LHCN-M2 (cell line): ENCODE data around the gene MLXIPL. TPM values are rescaled to one million over a fixed set of nuclear protein-coding genes. Genes with fewer than 3 reads are reported as not detected.
"Not testable (repeated sequence)": the region's sequence is repeated elsewhere in the genome, so short reads cannot be mapped to it uniquely, and the experiment has no call there.

ENCODE experiments used
- DNase-seq: peaks from one replicate; pipeline ENCODE4 v3.0.0-alpha.2; 2012; ENCODE audit warnings: low read depth
- total RNA-seq: library from RNA; depleted of rRNA; stranded (reverse); fragments of >200 nt; gene quantifications from 2 replicates; pipeline ENCODE4 v1.2.3, GENCODE V29; 2014

The MLXIPL gene
- total RNA-seq, 1 experiment from 2014 or later: 0.63 TPM

DNA sequence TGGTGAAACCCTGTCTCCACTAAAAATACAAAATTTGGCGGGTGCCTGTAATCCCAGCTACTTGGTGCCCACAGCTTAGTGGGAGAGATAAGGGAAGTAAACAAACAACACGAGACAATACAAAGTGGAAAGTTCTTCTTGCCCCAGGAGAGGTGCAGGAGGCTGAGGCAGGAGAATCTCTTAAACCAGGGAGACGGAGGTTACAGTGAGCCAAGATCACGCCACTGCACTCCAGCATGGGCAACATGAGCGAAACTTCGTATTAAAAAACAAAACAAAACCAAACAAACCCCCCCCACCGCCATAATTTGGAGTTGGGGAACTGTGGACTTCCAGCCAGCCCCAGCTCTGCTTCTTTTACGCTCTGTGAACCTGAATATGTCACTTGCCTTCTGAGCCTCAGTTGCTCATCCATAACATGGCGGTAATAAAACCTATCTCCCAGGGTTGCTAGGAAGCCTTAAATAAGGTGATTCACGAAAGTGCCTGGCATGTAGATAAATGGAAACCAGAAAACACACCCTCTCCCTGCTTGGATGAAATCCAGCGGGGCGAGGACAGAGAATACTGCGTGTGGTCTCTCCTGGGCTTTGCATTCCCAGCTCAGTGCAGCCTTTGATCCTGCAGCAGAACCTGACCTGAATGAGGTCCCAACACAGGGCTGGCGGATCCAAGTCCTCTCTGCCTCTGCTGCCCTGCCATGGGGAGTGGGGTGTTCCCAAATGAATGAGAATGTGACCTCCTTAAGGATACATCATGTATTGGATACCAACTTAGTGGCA is 10.2 kb downstream of the MLXIPL start:
- DNase-seq: no peak

DNA sequence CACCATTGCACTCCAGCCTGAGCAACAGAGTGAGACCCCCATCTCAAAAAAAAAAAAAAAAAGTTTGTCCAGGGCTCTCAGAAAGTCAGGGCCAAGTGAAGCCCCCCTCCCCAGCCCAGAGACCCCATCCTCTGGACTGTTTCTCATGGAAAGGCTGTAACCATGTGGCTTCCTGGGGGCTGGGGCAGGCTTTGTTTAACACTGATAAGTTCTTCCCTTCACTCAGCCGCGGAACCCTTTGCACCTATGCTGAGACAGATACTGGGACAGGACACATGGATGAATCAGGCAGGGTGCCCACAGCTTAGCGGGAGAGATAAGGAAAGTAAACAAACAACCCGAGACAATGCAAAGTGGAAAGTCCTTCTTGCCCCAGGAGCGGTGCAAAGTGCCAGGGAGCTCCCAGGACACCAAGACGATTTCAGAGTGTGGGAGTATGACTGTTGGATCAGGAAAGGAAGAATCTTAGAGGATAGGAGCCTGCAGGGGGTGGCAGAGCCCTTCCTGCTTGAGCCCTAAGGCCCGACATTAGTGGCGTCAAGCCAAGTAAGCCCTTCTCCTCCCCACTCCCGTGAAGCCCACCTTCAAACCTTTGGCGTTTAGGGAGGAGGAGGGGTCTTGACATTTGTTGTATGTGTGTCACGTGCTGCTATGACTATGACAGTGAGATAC is 11.6 kb downstream of the MLXIPL start:
- DNase-seq: peak; percentile 41

DNA sequence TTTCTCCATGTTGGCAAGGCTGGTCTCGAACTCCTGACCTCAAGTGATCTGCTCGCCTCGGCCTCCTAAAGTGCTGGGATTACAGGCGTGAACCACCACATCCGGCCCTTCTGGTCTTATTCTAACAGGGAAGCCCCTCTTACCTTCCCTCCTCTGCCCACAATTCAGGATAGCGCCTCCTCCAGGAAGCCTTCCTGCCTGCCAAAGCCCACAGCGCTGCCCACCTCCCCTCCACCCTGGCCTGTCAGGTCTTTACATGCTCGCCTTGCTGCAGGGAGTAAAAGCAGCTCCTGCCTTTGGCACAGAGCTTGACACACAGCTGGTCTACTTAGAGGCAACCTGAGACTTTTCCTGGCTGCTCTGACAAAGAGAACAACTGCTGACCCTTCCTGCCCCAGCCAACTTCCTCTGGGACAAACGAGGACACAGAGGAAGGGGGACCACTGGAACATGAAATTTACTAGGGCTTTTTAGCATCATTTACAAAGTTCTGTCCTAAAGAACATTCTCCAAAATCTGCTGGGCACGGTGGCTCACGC is 13.2 kb downstream of the MLXIPL start:
- DNase-seq: peak; percentile 44

DNA sequence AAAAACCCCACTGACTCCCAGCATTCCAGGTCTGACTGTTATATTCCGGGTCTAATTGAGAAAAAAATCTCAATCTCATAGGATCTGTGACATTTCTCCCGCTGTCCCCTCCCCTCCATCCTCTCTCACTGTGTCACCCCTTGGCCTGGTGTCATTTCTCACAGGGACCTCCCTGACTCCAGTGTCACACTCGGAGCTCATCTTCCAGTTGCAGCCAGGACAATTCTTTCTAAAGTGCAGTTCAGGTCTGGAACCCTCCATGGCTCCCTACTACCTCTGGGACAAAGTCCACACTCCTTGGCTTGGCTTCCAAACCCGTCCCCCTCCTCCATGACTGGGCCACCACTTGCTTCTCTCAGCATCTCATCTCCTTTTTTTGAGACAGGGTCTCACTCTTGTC is 14.2 kb downstream of the MLXIPL start:
- no peak for DNase-seq

DNA sequence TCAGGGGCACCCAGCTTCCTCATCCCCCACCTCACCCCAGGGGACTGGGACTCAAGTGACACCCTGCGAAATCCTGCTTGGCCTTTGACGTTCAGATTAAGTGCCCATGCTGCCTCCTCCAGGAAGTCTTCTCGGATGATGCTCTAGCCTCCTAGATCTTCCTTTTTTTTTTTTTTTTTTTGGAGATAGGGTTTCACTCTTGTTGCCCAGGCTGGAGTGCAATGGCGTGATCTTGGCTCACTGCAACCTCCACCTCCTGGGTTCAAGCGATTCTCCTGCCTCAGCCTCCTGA is 16.7 kb downstream of the MLXIPL start:
- DNase-seq: not testable (repeated sequence)

DNA sequence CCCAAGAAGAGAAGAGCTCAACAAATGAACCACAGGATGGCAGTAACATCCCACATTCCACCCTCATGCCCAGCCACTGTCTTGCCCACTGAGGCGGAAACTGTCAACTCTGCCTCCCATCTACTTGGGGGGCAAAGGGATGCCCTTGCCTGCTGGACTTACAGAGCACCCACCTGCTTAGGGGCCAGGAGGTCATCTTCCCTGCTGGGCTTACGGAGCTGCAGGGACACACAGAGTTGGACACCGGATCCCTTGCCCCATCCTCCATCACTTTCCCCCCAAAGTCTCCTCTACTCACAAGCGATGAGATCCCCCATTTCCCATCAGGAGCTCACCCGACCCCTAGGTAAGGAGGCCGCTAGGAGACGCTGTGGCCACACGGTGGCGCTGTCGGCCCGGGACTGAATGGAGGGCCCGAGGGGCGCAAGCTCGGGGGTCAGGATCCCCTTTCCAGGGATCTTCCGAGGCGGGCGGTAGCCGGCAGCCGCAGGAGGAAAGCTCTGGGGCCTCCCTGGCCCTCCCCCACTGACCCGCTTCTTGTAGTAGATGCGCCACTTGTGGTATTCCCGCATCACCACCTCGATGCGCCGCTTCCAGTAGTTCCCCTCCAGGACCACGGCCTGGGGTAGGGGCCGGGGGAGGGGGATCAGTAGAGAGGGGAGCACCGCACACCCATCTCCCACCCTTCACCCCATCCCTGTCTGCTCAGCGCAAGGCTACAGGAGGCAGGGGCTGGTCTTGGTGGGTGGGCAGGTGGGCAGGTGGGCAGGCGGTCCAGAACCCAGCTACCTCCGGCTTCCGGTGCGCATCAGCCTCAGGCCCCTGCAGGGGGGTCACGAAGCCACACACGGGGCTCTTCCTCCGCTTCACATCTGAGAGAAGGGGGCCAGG is 17.3 kb downstream of the MLXIPL start:
- peak; percentile 45 for DNase-seq

DNA sequence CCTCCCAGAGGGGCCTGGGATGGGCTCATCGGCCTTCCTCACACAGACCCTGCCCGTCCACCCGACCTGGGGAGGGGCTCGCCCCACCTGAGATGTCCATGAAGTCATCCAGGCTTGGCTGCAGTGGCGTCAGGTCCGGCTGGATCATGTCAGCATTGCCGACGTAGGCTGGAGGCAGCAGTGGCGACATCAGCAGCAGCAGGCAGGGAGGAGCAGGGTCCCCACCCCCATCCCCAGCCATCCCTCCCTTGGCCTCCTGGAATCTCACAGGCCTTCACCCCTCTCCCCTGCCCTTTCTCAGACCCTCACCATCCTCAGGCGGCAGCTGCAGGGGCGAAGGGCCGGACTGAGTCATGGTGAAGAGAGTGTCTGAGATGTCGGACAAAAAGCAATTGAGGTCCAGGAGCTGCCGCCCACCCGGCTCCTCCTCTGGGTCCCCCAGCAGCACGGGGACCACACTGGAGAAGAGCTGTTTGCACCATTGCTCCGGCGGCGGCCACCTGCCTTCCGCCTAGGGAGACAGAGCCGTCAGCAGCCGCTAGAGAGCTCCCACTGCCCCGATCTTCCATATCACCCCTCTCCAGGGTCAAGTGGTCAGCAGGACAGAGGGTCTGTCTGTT is 18.6 kb downstream of the MLXIPL start:
- DNase-seq: no peak

DNA sequence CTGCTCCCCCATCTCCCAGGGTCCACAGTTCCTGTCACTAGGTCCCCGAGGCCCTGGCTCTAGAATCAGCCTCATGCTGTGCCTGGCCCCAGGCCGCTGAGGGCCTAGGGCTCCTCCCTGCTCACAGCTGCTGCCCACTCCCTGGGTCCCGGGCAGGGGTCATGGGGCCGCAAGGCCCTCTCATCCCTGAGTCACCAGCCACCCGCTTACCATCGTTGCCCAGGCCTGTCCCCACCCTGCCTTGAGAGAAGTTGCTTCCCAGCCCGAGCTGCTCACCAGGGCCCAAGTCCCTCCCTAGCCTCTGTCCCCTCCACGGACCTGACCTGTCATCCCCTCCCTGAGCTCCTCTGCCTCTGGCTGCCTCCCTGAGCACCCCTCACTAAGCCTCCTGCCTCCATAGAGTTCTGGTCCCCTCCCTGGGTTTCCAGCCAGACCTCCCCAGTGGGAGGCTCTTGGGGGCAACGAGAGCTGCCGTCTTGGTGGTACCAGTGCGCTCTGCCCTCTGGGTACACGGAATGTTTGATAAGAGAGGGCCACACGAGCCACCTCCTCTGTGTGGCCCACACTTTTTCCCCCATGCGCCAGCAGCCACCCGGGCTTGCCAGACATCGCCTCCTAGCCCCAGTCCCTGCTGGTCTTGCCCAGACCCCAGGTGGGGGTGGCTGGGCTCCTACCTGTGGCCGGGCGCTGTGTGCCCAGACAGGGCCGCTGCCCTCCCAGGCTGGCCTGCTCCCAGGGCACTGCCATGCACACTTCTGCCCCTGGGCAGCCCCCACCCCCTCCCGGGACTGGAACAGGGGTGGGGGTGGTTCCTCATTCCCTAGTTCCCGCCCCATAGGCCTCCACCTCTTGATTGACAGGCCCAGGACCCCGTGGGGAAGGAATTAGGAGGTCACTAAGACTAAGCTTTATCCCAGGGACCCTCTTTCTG is 21.3 kb downstream of the MLXIPL start:
- peak; percentile 91 for DNase-seq

DNA sequence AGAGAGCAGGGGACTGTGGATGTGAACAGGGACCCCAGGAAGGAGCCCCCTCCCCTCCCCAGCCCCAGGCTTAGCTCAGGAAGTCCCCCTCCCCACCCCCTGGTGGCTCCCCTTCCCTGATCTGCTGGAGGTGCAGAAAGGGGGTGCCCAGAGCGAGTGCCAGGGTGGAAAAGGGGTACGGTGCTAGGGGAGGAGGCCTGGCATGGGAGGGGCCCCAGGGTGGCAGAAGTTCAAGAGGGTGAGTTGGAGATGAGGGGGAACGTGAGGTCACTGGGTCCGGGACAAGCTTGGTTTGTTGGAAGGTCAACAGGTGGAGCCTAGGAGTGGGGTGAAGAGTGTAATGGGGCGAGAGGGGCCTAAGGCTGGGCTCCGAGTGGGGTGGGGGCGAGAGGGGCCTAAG is 24.4 kb downstream of the MLXIPL start:
- no peak for DNase-seq

DNA sequence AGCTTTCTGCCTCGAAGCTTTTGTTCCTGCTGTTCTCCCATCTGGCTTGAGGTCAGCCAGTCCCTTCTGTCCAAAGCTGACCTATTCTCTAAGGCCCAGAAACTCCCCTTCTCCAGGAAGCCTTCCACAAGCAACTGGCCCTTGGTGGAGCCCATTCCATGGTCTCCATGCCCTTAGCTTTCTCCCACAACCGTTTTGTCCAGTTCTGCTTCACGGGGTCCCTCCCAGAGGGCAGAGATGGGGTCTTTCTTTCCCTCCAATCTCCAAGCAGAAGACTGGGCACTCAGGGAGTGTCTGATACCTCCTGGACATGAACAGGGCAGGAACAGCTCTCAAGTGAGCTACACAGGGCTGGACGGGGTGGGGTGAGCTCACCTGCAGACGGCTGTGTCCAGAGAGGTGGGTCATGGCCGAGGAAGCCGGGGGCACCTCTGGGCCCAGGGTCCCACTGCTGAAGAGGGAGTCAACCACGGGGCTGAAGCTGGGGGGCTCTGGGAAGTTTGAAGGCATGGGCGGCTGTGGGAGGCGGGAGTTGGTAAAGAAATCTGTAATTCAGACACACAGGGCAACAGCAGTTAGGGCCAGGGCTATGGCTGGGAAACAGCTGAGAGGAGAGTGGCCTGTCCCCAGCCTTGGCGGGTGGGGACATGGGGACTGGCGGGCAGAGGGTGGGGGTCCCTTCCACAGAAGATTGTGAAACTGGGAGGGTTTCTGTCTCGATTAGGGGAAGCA is 25.0 kb downstream of the MLXIPL start:
- no peak for DNase-seq

DNA sequence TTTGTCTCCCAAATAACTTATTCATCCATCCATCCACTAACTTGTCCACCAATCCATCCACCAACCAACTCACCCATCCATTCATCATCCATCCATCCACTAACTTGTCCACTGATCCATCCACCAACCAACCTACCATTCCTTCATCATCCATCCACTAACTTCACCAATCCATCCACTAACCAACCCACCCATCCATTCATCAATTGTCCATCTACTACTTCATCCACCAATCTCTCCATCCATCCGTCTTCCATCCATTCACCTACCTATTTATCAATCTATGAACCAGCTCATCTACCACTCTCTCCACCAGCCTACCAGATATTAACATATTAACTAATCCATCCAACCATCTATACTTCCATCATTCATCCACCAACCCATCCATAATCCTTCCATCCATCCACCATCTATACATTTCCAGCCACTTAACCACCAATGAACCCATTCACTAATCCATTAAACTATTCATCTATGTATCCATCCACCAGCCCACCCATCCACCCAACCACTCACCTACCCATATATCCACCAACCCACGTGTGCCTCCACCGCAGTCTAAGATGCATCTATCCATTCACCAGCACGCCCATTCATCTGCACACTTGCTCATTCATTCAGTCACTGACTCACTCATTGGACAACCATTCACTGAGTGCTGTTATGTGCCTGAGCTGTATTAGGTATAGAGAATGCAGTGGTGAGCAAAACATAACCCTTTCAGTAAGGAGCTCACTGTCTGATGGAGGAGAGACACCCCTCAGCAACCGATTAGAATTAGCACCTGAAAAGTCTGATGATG is 26.1 kb downstream of the MLXIPL start:
- no peak for DNase-seq

DNA sequence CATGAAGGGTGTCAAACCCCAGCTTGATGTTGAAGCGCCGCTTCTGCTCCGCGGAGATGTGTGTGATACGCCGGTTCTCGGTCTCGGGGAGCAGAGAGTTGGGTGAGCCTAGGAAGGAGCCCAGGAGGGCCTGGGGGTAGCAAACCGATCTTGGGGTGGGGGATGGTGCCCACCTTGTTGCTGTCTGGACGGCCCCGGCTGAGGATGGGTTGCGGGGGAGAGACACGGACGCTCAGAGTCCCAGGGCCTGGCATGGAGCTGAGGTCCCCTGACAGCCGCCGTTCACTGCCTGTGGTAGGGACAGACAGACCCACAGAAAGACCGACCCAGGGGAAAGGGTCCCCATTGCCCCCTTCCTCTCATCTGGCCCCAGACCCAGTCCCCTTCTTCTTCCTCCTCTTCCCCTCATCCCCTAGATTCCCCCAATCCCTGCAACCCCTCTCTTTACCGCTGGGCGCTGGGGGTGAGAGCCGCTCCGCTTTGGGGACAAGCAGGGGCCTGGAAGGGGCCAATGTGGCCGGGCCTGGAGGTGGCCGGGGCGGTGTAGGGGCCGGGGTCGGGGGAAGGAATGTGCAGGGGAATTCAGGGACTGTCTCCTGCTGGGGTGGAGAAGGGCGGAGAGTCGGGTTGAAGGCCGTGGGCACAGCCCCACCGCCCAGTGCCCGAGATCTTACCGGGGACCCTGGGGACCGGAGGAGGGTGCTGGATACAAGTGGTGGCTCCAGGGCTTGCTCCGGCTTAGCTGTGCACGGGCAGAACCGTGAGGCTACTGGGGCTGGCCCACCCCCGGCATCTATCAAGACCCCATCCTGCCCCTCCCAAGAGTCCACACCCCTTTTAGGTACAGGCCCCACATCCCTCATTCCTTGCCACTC is 27.9 kb downstream of the MLXIPL start:
- DNase-seq: no peak

DNA sequence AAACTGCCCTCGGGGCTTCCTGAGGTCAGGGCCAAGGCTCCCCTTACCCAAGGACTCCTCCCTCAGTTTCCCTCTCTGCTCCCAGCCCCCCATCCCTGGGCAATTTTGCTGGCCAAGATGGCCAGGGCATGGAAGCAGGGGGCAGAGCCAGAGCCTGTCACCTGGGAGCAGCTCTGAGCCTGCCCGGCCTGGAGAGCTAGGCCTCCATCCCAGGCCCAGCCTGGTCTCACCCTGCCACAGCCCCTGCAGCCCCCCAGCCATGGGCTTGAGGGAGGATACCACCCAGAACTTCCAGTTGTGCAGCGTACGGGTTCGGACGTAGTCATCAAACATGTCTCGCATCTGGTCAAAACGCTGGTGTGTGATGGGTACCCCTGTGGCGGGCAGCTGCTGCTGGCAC is 29.0 kb downstream of the MLXIPL start:
- DNase-seq: no peak

DNA sequence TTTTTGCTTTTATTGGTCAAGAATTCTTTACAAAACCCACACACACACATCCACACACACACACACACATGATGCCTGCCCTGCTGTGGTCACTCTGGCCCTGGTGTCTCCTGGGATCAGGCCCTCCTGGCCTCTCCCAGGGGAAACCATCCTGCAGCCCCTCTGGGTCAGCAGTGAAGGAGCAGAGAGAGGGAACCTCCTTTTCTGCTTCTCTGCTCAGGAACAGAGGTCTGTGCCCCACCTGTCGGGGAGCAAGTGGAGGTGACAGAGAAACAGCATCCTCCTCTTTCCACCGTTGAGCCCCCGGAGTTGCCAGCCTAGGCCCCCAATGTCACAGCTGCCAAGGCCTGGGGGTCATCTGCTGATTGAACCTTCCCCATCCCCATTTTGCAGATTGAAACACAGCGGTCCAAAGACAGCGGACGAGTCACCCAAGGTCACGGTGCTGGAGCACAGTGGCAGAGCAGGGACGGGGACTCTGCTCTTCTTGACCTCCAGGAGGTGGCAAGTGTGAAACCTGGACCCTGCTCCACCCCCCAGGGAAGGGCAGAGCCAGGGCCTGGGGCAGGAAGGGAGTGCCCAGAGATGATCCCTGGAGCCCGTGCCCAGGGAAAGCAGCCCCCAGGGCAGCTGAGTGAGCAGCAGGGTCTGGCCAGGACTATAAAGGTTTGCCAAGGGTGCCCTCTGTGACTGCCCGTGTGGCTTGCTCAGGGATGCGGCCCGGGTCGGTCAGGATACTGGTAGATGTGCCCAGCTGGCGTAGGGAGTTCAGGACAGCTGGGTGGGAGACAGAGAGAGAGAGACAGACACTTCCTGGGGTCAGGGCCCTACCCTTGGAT is 30.9 kb downstream of the MLXIPL start:
- no peak for DNase-seq

DNA sequence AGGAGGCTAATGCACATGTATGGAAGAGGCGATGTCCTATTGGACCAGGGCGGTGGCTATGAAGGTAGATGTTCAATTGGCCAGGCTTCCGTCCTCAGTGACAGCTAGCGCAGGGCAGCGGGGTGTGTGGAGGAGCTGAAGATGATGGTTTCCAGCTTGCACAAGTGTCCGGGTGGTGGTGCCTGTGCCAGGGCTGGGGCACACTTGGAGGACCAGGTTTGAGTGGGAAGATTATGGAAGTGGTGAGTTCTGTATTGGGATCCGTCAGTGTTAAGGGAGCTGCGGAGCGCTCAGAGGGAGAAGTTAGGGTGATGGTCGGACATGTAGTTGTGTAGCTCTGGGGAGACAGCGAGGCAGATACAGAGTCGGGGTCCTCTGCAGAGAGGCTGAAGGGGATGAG is 37.4 kb downstream of the MLXIPL start:
- no peak for DNase-seq

DNA sequence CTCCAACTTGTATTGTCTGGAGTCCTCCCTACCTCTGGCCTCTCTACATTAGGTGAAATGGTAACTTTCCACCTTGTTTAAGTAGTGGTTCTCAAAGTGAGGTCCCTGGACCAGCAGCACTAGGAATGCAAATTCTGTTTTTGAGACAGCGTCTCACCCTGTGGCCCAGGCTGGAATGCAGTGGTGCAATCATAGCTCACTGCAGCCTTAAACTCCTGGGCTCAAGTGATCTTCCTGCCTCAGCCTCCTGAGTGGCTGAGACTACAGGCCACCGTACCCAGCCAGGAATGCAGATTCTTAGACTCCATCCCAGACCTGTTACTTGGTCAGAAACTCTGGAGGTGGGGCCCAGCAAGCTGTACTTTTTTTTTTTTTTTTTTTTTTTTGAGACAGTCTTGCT is 39.1 kb downstream of the MLXIPL start:
- no peak for DNase-seq

DNA sequence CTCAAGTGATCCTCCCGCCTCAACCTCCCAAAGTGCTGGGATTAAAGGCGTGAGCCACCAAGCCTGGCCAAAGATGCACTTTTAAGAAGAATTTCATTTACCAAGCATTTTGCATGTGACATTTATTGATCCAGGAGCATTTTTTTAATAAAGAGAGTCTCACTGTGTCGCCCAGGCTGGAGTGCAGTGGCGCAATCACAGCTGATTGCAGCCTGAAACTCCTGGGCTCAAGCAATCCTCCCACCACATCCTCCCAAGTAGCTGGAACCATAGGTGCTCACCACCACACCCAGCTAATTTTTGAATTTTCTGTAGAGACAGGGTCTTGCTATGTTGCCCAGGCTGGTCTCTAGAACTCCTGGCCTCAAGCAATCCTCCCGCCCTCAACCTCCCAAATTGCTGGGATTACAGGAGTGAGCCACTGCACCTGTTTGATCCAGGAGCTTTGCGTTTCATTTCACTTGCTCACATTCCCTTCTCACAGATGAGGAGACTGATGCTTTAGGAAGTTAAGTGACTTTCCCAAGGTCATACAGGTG is 41.6 kb downstream of the MLXIPL start:
- no peak for DNase-seq
